GM21528 (cell line): Measurements from ENCODE around the gene ZBTB7A.
A peak's percentile ranks its signal among the peaks of the same experiment; 100 is the strongest.
"Not testable (repeated sequence)": the region's sequence is repeated elsewhere in the genome, so short reads cannot be mapped to it uniquely, and the experiment has no call there.

Experiments
- ATAC-seq: cut with Tn5 transposase; IDR thresholded peaks from one replicate; pipeline ENCODE4 v1.9.1; 2021; ENCODE audit warnings: mild to moderate bottlenecking, moderate library complexity; ENCODE audit not compliant: unreplicated experiment, low FRiP score

The ZBTB7A gene

DNA sequence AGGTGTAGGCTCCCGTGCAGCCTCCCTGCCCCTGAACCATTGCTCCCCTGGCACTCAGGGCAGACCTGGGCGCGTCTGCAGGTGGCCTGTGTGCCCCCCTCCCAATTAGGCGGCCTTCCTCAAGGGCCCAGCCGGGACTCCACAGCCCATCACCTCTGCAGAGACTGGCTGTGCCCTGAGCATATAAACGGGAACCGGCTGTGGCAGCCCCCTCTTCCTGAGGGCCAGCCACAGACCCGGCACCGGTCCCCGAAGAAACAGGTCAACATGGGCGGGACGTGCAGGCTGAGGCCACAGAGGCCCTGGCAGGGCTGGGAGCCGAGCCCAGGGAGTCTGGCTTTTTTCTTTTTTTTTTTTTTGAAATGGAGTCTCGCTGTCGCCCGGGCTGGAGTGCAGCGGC is 47.1 kb downstream of the ZBTB7A start:
- ATAC-seq: no peak

DNA sequence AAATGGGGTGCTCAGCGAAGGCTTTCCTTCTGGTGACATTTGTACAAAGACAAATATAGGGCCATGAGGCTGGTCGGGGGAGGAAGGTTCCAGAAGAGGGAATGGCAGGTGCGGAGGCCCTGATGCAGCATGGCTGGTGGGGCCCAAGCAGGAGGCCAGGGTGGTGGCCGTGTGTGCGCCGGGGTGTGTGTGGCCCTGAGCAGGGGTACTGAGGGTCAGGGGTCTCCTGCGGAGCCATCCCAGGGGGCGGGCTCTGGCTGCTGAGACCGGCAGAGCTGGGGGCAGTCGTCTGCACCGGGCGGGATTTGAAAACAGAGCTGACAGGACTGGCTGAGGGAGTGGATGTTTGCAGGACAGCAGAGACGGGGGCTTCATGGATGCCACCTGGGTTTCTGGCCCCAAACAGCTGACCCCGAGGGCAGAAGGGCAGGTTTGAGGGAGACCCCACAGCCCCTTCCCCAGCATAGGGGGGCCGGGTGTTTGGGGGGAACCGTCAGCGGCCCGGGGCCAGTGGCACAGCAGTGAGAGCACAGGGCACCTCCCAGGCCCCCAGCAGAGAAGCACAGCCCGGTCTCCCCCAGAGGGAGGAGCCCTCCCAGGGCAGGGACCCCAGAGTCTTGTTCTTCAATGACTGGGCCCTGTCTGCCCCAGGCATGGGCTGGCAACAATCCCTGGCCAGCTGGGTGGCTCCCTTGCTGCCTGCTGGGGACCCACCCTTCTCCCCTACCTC is 47.8 kb downstream of the ZBTB7A start:
- no peak for ATAC-seq

GRCh38 chr19:4018140-4018613 is 48.5 kb downstream of the ZBTB7A start:
- ATAC-seq: no peak

DNA sequence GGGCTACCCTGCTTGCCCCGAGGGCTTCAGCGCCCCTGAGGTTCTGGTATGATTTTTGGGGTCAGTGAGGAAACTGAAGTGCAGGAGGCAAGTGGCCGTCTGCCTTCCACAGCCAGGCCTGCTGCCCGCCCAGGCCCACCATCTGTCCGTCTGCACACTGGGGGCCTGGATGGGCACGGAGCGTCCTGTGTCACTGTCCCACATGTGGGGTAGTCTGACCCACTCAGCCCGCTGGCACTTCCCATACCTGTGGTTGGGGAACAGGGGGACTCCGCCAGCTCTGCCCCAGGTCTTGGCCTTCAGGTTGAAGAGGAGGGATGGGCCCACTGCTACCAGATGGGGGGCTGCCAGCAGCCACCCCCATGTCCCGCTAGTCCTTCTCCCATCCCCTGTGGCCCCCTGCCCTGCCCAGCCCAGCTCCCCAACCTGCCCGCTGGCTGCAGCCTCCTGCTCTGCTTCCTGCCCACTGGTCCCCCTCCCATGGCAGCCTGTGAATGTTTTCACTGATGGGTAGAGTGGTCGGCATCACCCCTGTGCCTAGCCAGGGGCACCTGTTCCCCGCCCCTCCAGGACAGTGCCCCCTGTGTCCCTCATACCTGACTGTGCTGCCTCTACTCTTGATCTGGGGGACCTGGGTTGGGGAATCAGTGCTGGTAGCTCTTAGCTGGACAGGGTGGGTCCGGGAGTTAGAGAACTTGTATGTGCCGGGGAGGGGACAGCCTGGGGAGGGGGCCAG is 49.6 kb downstream of the ZBTB7A start:
- no peak for ATAC-seq

GRCh38 chr19:4016486-4016885 is 50.2 kb downstream of the ZBTB7A start:
- no peak for ATAC-seq

- ATAC-seq: no peak
These were observed 50.8 kb downstream of the ZBTB7A start for GRCh38 chr19:4015705-4016402.

- no peak for ATAC-seq
These were observed 51.9 kb downstream of the ZBTB7A start for GRCh38 chr19:4014541-4015491.

- no peak for ATAC-seq
These were observed 52.7 kb downstream of the ZBTB7A start for GRCh38 chr19:4013886-4014540.

DNA sequence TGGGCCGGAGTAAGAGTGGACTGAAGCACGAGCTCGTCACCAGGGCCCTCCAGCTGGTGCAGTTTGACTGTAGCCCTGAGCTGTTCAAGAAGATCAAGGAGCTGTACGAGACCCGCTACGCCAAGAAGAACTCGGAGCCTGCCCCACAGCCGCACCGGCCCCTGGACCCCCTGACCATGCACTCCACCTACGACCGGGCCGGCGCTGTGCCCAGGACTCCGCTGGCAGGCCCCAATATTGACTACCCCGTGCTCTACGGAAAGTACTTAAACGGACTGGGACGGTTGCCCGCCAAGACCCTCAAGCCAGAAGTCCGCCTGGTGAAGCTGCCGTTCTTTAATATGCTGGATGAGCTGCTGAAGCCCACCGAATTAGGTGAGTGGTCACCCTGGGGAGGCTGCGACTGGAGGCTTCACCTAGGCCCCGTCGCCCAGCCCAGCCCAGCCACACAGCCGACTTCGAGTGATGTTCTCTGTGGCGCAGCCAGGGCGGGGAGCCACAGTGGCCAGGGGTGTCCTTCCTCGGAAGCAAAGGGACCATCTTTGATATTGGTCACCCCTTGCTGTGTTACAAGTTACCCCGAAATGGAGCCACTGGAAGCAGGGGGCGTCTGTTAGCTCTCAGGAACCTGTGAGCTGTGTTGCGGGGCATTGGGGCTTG is 53.6 kb downstream of the ZBTB7A start:
- ATAC-seq: no peak

DNA sequence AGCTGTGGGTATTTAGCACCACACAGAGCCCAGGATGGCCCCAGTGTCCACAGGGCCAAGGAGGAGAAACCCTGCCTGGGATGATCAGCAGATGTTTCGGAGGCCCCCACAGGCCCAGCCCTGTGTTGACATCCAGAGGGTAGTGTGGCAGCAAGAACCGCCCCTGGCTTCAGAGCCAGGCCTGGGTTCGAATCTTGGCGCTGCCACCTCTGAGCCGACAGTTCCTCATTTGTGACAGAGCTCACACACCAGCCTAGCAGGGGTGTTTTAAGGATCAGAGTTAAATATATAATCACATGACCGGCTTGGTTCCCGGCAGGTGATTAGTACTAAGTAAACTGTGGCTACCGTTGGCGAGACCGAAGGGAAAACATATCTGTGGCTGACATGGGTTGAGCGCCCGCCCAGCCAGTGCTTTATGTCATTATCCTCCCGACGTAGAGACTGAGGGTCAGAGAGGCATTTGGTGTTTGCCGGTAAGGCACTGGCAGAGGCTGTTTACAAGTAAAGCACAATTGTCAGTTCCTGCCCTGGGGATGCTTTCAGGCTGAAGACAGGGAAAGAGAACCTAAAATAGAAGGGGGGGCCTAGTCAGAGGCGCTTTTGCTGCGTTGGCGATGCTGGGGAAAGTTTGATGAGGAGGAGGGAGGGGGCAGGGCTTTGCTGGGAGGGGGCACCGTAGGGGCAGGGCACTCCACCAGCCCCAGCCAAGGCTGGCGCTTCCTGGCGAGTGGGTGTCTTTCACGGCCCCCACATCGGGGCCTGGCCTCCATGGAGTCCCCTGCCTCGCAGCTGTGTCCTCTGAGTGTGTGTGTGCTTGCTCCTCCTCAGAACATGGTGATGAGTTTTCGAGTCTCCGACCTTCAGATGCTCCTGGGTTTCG is 54.4 kb downstream of the ZBTB7A start:
- no peak for ATAC-seq

- not testable (repeated sequence) for ATAC-seq
These were observed 55.3 kb downstream of the ZBTB7A start for GRCh38 chr19:4011430-4011829.

DNA sequence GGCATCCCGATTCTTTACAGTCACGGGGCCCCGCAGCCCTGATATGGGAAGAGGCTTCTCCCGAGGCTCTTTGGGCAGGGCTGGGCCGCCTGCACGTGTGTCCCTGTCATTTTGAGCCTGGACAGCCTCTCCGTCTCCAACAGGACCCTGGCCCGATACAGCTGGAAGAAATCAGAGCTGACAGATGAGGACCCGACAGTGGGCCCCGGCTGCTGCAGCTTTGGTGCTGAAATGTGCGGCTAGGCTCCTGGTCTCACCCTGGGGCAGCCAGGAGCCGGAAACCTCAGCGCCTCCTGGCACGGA is 55.9 kb downstream of the ZBTB7A start:
- ATAC-seq: no peak

DNA sequence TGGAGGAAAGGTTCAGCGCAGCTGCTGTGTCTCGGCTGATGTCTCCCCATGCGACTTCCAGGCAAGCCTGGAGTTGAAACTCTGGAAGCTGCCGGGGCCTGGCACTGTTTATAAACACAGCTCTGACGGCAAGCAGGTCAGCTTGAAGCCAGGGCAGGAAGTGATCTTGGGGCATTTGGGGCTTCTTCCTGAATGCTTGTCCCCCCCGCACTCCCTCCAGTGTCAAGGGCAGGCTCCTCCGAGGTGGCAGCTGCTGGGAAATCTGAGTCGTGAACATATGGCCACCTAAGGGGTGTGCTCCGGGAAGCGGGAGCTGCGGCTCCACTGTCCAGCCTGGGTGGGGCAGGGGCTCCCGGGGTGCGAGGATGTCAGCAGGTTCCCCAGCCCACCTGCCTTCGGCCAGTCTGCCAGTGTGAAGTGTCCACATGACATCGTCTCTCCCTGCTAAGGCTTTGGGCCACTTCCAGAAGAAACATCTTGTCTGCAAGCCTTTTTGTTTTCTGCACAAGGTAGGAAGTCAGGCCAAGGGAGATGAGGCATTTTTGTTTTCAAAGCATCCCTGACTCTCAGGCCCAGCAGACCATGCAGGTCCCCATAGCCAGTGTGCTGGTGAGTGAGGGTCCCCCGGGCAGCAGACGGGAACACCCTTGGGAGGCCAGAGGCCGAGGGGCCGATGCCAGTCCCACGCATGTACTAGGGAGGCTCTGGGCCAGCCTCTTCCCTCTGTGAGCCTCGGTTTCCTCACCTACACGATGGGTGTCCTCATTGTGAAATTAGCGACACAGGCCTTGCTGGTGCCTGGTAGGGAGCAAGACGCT is 56.5 kb downstream of the ZBTB7A start:
- no peak for ATAC-seq

DNA sequence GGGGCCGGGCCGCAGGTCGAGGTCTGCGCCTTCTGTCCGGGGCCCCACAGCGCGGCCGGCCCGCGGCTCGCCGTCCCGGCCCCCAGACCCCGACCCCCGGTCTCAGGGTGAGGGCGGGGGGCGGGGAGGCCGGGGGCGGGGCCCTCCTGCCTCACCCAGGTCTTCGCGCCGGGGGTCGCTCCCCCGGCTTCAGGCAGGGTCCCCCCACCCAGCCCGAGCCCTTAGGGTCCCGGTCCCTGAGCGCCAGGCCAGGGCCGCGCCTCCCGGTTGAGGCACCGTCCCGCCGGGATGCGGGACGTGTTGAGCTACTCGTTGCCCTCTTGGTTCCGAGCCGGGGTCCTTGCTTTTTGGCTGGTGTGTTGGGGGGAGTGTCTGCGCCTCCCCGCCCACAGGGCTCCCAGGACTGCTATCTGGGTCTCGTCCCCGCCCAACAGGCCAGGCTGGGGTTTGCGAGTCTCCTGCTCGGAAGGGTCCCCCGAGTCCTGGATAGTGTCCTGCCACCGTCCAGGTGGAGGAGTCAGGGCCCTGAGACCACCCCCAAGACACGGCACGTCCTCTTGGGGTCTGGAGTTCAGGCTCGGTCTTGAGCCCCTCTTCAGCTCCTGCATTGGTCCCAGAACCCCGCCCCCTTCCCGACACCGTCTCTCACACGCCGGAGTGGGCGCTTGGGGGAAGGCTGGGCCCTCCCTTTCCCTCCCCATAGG is 58.7 kb downstream of the ZBTB7A start:
- ATAC-seq: peak; percentile 8

DNA sequence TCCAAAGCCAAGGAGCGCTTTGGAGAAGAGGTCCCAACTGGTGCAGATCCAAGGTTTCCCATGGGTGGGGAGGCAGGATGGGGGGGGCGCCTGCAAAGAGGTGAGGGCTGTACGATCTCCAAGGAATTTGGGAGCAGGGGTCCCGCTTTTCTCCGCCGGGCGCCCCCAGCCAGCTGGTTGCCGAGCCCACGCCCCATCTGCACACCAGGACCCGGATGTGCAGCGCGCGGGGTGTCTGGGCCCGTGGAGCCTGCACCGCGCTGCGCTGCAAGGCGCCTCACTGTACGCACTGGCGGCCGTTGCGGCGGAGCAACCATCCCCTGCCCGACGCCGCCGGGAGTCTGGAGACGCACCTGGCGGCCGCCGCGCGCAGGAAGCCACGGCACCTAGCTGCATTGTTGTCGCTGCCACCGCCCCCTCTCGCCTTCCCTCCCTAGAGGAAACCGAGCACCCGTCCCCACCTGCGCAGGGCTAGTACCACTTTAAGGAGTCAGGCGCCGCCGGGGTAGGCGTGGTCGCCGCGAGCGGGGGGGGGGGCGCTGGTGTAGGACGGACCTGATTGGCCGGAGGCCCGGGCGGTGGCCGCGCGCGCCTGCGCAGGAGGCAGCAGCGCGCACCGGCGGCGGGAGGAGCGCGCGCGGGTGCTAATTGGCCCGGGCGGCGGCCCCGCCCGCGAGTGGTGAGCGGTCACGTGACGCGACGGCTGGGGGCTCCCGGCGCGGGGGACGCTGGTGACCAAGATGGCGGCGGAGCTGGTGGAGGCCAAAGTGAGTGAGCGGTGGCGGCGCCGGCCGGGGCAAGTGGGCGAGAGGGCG is 59.5 kb downstream of the ZBTB7A start, which contains the start of gene PIAS4:
TSS of gene PIAS4 (plus strand) at position 716 of the 815 bp plus-strand sequence. CDS start at position 741, 25 bp downstream.
- peak; percentile 70 for ATAC-seq

- not testable (repeated sequence) for ATAC-seq
These were observed 61.3 kb downstream of the ZBTB7A start for GRCh38 chr19:4005436-4005835.
